CD14-positive monocyte (primary cell): ENCODE results near the gene CLEC11A. TPM values are rescaled to one million over a fixed set of nuclear protein-coding genes. Genes with fewer than 3 reads are reported as not detected.

Source experiments
- DNase-seq, 3 donors: peaks; one replicate each; pipeline ENCODE4 v3.0.0-alpha.2; 2011 to 2022
- H2AFZ ChIP-seq: 2 replicates; pipeline ENCODE4 v1.6.0; 2012; ENCODE audit warnings: mild to moderate bottlenecking, low read depth, low read length, inconsistent platforms; ENCODE audit not compliant: insufficient read depth, poor library complexity, severe bottlenecking
- H3K27ac ChIP-seq, 2 donors: 1 replicate in 1 of 2; 2 replicates in 1 of 2; pipeline ENCODE4 v1.5.1; 2012 to 2013; ENCODE audit warnings: low read length in 2 of 2, control low read depth in 1 of 2, inconsistent platforms in 1 of 2, low read depth in 1 of 2, mild to moderate bottlenecking in 1 of 2
- H3K27me3 ChIP-seq, 2 donors: one replicate each; pipeline versions ENCODE4 v1.6.0 to v1.6.1; 2011 to 2013; ENCODE audit warnings: low read length in 2 of 2; ENCODE audit not compliant: control insufficient read depth in 2 of 2, insufficient read depth in 2 of 2
- H3K36me3 ChIP-seq, 2 donors: replicated peaks in 1 of 2; 1 replicate in 1 of 2; 2 replicates in 1 of 2; pipeline versions ENCODE4 v1.5.1 to v1.6.1; 2012 to 2013; ENCODE audit warnings: low read length in 2 of 2, control low read depth in 1 of 2, inconsistent platforms in 1 of 2, mild to moderate bottlenecking in 1 of 2; ENCODE audit not compliant: insufficient read depth in 2 of 2, control insufficient read depth in 1 of 2
- H3K4me1 ChIP-seq, 2 donors: 1 replicate in 1 of 2; 2 replicates in 1 of 2; pipeline versions ENCODE4 v1.5.1 to v1.6.1; 2012 to 2013; ENCODE audit warnings: low read length in 2 of 2, control low read depth in 1 of 2, inconsistent platforms in 1 of 2, mild to moderate bottlenecking in 1 of 2, moderate library complexity in 1 of 2; ENCODE audit not compliant: insufficient read depth in 2 of 2, control insufficient read depth in 1 of 2
- H3K4me2 ChIP-seq: replicated peaks from 2 replicates; pipeline ENCODE3; 2012; ENCODE audit warnings: low read length, moderate library complexity, mild to moderate bottlenecking; ENCODE audit not compliant: poor library complexity, severe bottlenecking; ENCODE audit errors: extremely low read depth
- H3K4me3 ChIP-seq, 3 experiments: fragments of 200-600 bp in 1 of 3; sonication (generic) in 1 of 3; replicated peaks in 1 of 3; 1 replicate in 2 of 3; 2 replicates in 1 of 3; pipeline ENCODE4 v1.5.1; 2011 to 2013; ENCODE audit warnings: low read length in 3 of 3, mild to moderate bottlenecking in 3 of 3, control low read depth in 2 of 3, low read depth in 2 of 3, inconsistent platforms in 1 of 3, moderate library complexity in 1 of 3
- H3K79me2 ChIP-seq: 2 replicates; pipeline ENCODE4 v1.6.0; 2012; ENCODE audit warnings: mild to moderate bottlenecking, control low read depth, inconsistent platforms, low read length, moderate library complexity; ENCODE audit not compliant: insufficient read depth
- H3K9ac ChIP-seq: 2 replicates; pipeline ENCODE4 v1.6.0; 2017; ENCODE audit warnings: low read length, mild to moderate bottlenecking; ENCODE audit not compliant: insufficient read depth, poor library complexity, severe bottlenecking
- H3K9me3 ChIP-seq, 2 donors: replicated peaks in 1 of 2; 1 replicate in 1 of 2; 2 replicates in 1 of 2; pipeline versions ENCODE4 v1.5.1 to v1.6.1; 2012 to 2013; ENCODE audit warnings: low read length in 2 of 2, control low read depth in 1 of 2; ENCODE audit not compliant: control insufficient read depth in 1 of 2, insufficient read depth in 1 of 2
- H4K20me1 ChIP-seq: 2 replicates; pipeline ENCODE4 v1.6.0; 2012; ENCODE audit warnings: mild to moderate bottlenecking, low read length, control low read depth, moderate library complexity; ENCODE audit not compliant: insufficient read depth
- H3K27ac Mint-ChIP-seq, 7 donors: one replicate each; pipeline ENCODE4 v1.8.0; 2020; ENCODE audit warnings: mild to moderate bottlenecking in 7 of 7, mixed read lengths in 7 of 7, moderate library complexity in 6 of 7, inconsistent platforms in 2 of 7
- H3K27me3 Mint-ChIP-seq, 3 donors: one replicate each; pipeline ENCODE4 v1.8.0; 2021 to 2022; ENCODE audit warnings: low read depth in 3 of 3, mild to moderate bottlenecking in 3 of 3, mixed read lengths in 3 of 3, moderate library complexity in 3 of 3, inconsistent platforms in 1 of 3
- H3K36me3 Mint-ChIP-seq, 2 donors: one replicate each; pipeline ENCODE4 v1.8.0; 2020; ENCODE audit warnings: mixed read lengths in 2 of 2, inconsistent platforms in 1 of 2, mild to moderate bottlenecking in 1 of 2
- H3K4me1 Mint-ChIP-seq: one replicate; pipeline ENCODE4 v1.8.0; 2020; ENCODE audit warnings: mild to moderate bottlenecking, mixed read lengths
- H3K4me3 Mint-ChIP-seq, 2 donors: one replicate each; pipeline ENCODE4 v1.8.0; 2020; ENCODE audit warnings: mild to moderate bottlenecking in 2 of 2, mixed read lengths in 2 of 2, moderate library complexity in 1 of 2
- H3K9me3 Mint-ChIP-seq, 7 donors: one replicate each; pipeline ENCODE4 v1.8.0; 2020 to 2022; ENCODE audit warnings: mixed read lengths in 7 of 7, mild to moderate bottlenecking in 6 of 7, moderate library complexity in 6 of 7, inconsistent platforms in 2 of 7
- WGBS: methylation state at CpG from one replicate; pipeline ENCODE4 v1.1.5; 2013; ENCODE audit warnings: missing lambda C conversion rate; ENCODE audit not compliant: insufficient coverage; 5-methylcytosine and 5-hydroxymethylcytosine counted together
- intact Hi-C, 2 donors: fragments of 100-400 bp; cut with micrococcal nuclease; formaldehyde crosslinking; loops; one replicate each; pipeline versions ENCODE4 v1.15.0 to v1.15.1; 2023
- polyA plus RNA-seq, 3 donors: library from polyadenylated mRNA; depleted of rRNA in 1 of 3; unstranded in 2 of 3; stranded (reverse) in 1 of 3; fragments of 300-500 nt in 2 of 3; fragments of >200 nt in 1 of 3; fragmentation: Illumina TruSeq in 2 of 3; gene quantifications; 1 replicate in 2 of 3; 2 replicates in 1 of 3; pipeline ENCODE4 v1.2.3, GENCODE V29; 2012 to 2021
- TF ChIP-seq, protein P1 (sequence below): fragments of 200-600 bp; IDR thresholded peaks from one replicate; pipeline ENCODE4 v1.8.0; 2022; ENCODE audit warnings: antibody characterized with exemption, mild to moderate bottlenecking

The CLEC11A gene
- polyA plus RNA-seq, 3 donors = 8.2 to 49.1 (median 12.4) TPM

DNA sequence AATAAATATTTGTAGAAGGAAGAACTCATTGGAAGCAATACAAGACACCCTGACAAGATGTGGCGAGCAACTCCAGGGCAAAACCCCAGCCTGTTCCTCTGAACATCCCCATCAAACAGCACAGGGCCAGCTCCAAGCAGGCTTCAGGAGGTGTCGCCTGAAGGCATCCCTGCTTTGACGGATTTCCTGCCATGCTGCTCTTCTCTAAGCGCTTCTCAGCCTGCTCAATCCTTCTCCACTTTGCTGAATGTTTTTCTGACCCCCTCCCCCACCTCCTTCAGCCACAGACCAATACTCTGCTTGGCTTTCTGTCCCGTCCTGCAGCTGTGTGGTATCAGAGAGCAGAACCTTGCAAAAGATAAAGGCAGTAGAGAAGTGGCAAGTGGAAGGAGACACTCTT lies 45.5 kb upstream of the CLEC11A start:
- DNase-seq = no peak
- H3K4me2 ChIP-seq = no peak overlapping the region
- peak overlapping the region in 1 of 7 donors; percentile 12 for H3K27ac Mint-ChIP-seq
- intact Hi-C loops = no loop called here
- no peak overlapping the region for H3K27ac ChIP-seq
- no peak overlapping the region for H2AFZ ChIP-seq
- TF ChIP-seq, protein P1, sequence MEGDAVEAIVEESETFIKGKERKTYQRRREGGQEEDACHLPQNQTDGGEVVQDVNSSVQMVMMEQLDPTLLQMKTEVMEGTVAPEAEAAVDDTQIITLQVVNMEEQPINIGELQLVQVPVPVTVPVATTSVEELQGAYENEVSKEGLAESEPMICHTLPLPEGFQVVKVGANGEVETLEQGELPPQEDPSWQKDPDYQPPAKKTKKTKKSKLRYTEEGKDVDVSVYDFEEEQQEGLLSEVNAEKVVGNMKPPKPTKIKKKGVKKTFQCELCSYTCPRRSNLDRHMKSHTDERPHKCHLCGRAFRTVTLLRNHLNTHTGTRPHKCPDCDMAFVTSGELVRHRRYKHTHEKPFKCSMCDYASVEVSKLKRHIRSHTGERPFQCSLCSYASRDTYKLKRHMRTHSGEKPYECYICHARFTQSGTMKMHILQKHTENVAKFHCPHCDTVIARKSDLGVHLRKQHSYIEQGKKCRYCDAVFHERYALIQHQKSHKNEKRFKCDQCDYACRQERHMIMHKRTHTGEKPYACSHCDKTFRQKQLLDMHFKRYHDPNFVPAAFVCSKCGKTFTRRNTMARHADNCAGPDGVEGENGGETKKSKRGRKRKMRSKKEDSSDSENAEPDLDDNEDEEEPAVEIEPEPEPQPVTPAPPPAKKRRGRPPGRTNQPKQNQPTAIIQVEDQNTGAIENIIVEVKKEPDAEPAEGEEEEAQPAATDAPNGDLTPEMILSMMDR = no peak
- H3K9ac ChIP-seq = no peak overlapping the region
- no peaks in the 10 kb centered on the region for H4K20me1 ChIP-seq
- H3K36me3 ChIP-seq = no peaks in the 10 kb centered on the region
- H3K9me3 Mint-ChIP-seq = peaks cover 6 to 21% (median 9%) of the 10 kb centered on the region in 7 donors
- H3K36me3 Mint-ChIP-seq = peaks cover 0 to 2% of the 10 kb centered on the region in 2 donors
- H3K4me1 ChIP-seq = peaks cover 3 to 7% of the 10 kb centered on the region in 2 donors
- H3K9me3 ChIP-seq = peaks cover 0 to 3% of the 10 kb centered on the region in 2 donors
- WGBS = 68% methylated on average over 3 of the region's 5 CpGs
- no peak overlapping the region for H3K4me3 Mint-ChIP-seq
- H3K27me3 Mint-ChIP-seq = peaks cover 41 to 52% (median 47%) of the 10 kb centered on the region in 3 donors
- peaks cover 0 to 24% of the 10 kb centered on the region in 2 donors for H3K27me3 ChIP-seq
- H3K4me1 Mint-ChIP-seq = peaks cover 11% of the 10 kb centered on the region
- H3K79me2 ChIP-seq = no peaks in the 10 kb centered on the region
- H3K4me3 ChIP-seq = no peak overlapping the region

DNA sequence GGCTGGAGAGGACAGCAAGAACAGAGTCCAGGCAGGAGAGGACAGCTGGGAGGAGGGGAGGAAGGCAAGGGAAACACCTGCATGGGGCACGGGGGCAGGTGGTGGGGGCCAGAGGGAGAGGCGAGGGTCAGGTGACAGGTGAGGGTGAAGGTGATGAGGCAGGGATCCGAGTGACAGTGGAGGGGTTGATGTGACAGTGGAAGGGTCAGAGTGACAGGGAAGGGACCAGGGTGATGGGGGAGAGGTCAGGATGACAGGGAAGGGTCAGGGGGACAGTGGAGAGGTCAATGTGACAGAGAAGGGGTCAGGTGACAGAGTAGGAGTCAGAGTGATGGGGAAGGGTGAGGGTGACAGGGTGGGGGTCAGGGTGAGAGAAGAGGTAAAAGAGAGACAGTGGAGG lies 44.8 kb upstream of the CLEC11A start:
- 61% methylated on average over 3 of the region's 3 CpGs for WGBS
- Histone ChIP-seq H3K9ac (no peak overlapping the region), H3K4me3 (no peak overlapping the region), H4K20me1 (no peaks in the 10 kb centered on the region), H3K4me1 (peaks cover 3 to 7% of the 10 kb centered on the region in 2 donors), H3K27ac (no peak overlapping the region), H3K27me3 (peaks cover 0 to 17% of the 10 kb centered on the region in 2 donors), H3K79me2 (no peaks in the 10 kb centered on the region), H3K9me3 (peaks cover 0 to 3% of the 10 kb centered on the region in 2 donors), H3K36me3 (no peaks in the 10 kb centered on the region), H2AFZ (no peak overlapping the region), H3K4me2 (no peak overlapping the region)
- Mint-ChIP-seq H3K36me3 (peaks cover 0 to 2% of the 10 kb centered on the region in 2 donors), H3K9me3 (peaks cover 6 to 21% (median 9%) of the 10 kb centered on the region in 7 donors), H3K27me3 (peaks cover 39 to 45% (median 40%) of the 10 kb centered on the region in 3 donors), H3K4me1 (peaks cover 11% of the 10 kb centered on the region), H3K4me3 (no peak overlapping the region), H3K27ac (peak overlapping the region in 1 of 7 donors; percentile 36)
- no peak for DNase-seq
- intact Hi-C loops = no loop called here
- TF ChIP-seq, protein P1 = no peak
